OCI-LY1 (cell line): ENCODE results near the gene GALNT2.

ENCODE experiments used
- CTCF ChIP-seq: fragments of 200-600 bp; sonication (generic), shearing (Covaris generic); IDR thresholded peaks from 2 replicates; pipeline ENCODE4 v1.5.1; 2017; ENCODE audit warnings: mild to moderate bottlenecking, antibody characterized with exemption, low read length, moderate library complexity, mixed read lengths
- EZH2 ChIP-seq: fragments of 200-600 bp; sonication (generic), shearing (Covaris generic); IDR thresholded peaks from 2 replicates; pipeline ENCODE4 v1.8.0; 2017; ENCODE audit warnings: borderline replicate concordance, mixed run types, mild to moderate bottlenecking, antibody characterized with exemption, low read length, moderate library complexity, mixed read lengths

GRCh38 chr1:230048922-230049321 lies 18.1 kb upstream of the GALNT2 start:
- no peak for TF ChIP-seq CTCF
- TF ChIP-seq EZH2: no peak
